GM18870 (cell line): ENCODE data around the gene PPIF.

Experiments used
- ATAC-seq: cut with Tn5 transposase; IDR thresholded peaks from one replicate; pipeline ENCODE4 v1.9.1; 2021; ENCODE audit warnings: moderate library complexity; ENCODE audit not compliant: unreplicated experiment

The PPIF gene

DNA sequence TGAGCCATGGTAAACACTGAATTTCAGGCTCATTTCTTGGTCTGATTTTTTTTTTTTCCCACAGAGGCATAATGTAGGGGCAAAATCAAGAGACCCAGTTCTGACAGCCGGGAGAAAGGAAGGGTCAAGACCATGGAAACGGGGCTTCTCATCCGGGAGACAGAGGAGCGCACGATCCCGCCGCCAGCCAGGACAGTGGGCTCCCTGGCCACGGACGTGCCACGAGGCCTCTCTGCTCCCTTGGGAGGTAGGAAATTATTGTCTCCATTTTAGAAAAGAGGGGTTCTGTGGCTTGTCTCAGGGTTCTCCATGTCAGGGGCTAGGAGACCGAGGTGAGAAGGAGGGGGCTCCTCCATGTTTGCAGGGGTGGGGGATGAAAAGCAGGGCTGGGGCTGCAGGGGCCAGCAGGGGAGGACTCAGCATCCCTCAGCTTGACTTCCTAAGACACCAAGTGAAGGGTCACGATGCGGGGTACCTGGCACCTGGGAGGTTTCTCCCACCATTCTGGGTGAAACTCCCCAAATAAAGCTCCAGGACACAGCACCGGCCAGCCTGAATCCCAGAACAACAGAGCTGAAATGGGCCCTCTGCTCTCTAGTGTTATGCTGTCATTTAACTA, 37.6 kb downstream of the PPIF start:
- ATAC-seq = no peak

- no peak for ATAC-seq
These were observed 38.1 kb downstream of the PPIF start for GRCh38 chr10:79385392-79385795.

DNA sequence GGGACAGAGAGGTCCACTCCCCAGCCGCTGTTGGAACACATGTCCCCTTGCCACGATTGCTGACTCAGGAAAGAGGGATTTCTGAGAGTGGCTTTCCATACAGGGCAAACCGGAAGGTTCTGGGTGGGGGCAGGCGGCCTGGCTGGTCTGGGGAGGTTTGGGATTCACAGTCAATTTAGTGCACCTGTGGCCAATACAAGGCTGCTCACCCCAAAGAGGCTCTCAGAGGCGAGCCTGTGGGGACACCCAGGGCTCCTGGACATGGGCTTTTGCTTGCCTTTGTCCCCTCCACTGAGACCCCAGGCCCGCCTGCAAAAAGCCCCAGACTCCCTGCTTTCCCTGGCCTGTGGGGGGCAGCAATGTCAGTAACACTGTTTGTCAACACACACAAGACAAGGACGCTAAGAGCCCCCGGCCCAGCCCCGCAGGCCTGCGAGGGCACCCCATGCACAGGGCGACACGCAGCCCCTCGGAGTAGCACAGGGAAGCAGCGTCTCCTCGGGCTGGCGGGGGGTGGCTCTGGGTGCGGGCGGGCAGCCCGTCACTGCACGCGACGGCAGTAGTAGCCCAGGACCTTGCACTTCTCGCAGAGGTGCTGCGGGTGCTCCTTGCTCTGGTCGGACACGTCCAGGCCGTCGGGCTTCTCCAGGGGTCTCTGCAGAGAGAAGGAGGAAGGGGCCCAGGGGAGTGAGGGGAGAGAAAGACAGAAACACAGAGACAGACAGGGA, 38.7 kb downstream of the PPIF start:
- no peak for ATAC-seq

- ATAC-seq = no peak
These were observed 39.6 kb downstream of the PPIF start for GRCh38 chr10:79386637-79387465.

- ATAC-seq = no peak
These were observed 40.3 kb downstream of the PPIF start for GRCh38 chr10:79387466-79387973.

- no peak for ATAC-seq
These were observed 40.9 kb downstream of the PPIF start for GRCh38 chr10:79387974-79388850.

DNA sequence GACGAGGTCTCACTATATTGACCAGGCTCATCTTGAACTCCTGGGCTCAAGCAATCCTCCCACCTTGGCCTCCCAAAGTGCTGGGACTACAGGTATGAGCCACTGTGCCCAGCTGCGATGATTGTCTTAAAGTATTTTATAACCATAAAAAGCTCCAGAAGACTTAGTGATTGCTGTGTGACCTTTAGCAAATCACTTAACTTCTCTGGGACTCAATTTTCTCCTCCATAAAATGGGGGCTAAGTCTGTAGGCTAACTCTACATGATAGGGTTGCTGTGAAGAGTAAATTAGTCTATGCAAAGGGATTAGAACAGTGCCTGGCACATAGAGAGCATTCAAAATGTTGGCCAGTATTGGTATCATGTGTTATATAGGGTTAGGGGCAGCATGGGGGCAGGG, 42.8 kb downstream of the PPIF start:
- ATAC-seq = no peak

- ATAC-seq = no peak
These were observed 43.4 kb downstream of the PPIF start for GRCh38 chr10:79390551-79391229.

DNA sequence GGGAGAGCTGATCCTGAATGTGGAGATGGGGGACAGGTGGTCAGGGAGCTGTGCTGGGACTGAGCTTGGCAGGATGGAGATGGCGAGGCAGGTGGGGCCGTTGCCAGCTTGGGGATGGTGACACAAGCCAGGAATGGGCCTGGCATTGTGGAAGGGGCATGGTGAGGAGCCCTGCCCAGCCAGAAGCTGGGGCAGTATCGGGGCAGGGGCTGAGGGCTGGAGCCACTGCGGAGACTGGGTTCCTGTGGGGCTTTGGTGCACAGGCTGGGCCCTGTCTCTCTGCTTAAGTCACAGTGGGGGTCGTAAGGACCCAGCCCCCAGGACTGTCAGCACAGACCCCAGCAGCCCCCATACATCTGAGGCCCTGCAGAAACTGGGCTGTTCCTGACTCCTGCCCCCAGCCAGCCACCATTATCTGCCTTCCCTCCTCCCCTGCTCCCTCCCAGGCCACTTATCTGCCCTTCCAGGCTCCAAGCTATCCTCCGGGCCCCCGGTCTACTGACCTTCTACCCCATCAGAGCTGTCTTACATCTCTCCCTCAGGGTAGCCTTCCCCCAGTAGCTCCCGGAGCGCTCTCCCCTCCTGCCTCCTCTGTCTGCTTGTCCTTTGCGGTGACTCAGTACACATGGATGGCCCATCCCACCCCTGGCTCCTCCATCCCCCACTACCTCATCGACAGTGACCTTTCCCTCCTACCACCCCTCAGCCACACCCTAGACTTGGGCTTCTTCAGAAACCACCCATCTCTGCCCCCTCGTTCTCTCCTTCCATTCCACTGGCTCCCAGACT, 44.2 kb downstream of the PPIF start:
- no peak for ATAC-seq

DNA sequence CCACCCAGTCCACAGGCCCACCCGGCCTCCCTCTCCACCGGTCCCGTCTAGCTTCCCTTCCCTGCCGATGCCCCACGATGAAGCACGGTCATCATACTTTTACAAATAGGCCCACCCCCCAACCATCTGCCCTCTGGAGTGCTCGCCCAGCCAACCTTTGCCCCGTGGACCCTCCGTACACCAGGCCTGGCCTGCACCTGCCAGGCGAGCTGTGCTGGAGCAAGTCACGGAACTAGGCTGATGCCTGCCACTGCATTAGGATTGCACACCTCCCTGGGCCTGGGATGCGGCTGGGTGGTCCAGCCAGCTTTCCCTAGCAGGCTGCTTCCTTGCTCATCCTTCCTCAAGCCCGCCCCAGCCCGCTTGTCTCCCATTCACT, 44.7 kb downstream of the PPIF start:
- no peak for ATAC-seq

- no peak for ATAC-seq
These were observed 45.4 kb downstream of the PPIF start for GRCh38 chr10:79392506-79393176.

DNA sequence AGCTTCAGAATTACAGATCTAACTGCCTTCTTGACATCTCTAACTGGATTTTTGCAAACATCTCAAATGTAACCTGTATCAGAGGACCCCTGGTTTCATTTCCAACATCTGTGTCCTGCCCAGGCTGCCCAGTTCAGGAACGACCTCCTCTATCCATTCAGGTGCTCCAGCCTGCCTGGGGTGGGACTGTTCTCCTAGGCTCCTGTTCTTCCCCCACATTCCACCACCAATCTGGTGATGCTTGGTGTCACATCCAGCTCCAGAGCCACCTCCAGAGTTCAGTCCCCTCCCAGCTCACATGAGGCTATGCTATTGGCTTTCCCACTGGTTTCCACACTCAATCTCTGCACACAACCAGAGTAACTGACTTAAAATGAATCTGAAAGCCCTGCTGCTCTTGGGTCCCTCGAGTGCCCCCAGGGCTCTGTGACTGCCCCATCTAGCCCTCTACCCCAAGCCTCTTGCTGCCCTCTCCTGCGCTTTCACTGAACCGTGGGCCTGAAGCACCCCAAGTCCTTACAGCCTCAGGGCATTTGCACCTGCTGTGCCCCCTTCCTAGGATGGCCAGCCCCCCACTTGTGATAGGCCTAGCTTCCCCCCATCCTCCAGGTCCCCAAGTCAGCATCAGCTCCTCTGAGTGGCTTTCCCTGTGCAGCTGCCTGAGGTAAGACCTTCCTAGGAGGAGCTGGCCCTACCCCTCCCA, 46.1 kb downstream of the PPIF start:
- no peak for ATAC-seq

DNA sequence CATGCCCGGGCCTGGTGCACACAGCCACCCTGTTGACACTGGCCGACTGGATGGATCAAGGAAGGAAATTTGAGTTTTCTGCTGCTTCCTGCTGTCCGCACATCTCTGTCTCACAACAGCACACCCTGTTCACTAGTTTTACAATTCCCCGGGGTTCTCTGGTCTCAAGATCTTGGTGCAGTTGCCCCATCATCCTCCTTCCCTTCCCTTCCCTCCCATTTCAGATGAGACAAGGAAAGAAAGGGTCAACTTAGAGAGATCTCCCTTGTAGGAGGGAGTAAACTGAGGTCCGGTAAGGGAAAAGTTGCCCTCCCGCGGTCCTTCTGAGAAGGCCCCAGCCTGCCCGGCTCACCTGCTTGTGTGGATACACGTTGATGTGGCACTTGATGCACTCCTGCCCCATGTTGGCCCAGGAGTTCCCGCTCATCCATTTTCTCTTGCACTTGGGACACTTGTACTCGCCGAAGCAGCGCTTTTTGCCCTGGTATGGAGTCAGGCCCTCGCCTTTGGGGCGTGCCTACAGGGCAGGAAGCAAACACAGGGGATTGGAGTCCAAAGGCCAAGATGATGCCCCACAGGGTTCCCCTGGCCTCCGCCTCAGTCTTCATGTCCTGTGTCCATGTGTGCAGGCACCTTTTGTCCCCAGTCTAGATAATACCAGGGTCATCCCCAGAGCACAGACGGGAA, 46.8 kb downstream of the PPIF start:
- ATAC-seq = no peak

- no peak for ATAC-seq
These were observed 47.4 kb downstream of the PPIF start for GRCh38 chr10:79394664-79395063.

- no peak for ATAC-seq
These were observed 49.3 kb downstream of the PPIF start for GRCh38 chr10:79396520-79396919.

DNA sequence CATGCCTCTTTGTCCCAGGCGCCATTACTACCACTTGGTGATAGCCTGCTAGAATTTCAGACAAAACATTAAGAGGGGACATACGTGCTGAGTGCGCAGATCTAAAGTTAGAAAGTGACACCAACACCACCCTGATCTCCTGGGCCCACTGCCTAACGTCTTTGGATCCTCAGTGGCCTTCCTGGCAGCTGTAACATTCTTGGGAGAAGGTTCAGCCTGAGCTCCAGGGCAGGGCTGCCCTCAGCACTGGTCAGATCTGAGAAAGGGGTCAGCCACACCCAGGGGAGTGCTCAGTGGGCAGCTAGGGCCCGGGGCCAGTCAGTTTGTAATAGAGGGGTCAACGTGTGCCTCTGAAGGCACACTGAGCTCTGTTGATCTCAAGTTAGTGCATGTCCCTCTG, 49.8 kb downstream of the PPIF start:
- no peak for ATAC-seq

DNA sequence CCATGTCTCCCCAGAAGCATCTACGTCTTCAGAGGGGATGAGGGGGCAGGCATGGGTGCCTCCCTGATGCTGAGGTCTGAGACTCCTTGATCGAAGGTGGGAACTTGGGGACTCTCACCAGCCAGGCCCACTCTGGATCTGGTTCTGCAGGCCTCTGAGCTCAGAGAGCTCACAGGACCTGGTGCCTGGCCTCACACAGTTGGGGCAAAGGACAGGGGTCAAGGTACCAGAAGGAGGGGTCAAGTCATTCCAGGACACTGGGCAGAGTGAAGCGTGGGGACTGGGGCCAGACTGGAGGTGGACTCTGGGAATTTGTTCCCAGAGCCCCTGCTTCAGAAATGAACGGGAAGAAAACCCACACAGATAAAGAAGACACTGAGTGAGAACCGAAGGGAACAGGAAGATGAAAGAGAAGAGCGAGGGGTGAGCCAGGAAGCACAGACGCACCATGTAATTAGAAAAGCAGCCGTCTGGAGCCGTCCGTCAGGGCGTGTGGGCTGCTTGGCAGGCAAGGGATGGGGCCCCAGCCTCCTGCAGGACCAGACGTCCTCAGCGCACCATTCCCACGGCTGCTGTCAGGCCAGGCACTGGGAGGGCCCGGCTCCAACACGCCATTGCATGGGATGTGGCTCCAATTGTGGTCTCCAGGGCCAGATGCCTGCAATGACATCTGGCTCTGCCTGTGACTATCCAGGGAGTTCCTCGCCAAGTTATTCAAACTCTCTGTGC, 50.5 kb downstream of the PPIF start:
- no peak for ATAC-seq
